ENCODE data around the gene NKIRAS1.
"Not testable (repeated sequence)": the region's sequence is repeated elsewhere in the genome, so short reads cannot be mapped to it uniquely, and the experiment has no call there.

Gene NKIRAS1

GRCh38 chr3:23867400-23867799, 49.4 kb downstream of the NKIRAS1 start:
- no peak for DNase-seq

GRCh38 chr3:23865595-23866396, 51.0 kb downstream of the NKIRAS1 start:
- no peak for DNase-seq

- DNase-seq, result no peak
Observed at GRCh38 chr3:23864931-23865330, 51.9 kb downstream of the NKIRAS1 start.

- no peak for DNase-seq
Observed at GRCh38 chr3:23863060-23863459, 53.7 kb downstream of the NKIRAS1 start.

GRCh38 chr3:23861689-23862088, 55.1 kb downstream of the NKIRAS1 start:
- no peak for DNase-seq

GRCh38 chr3:23859839-23860382, 56.9 kb downstream of the NKIRAS1 start:
- no peak for DNase-seq

- DNase-seq, result no peak
Observed at GRCh38 chr3:23859012-23859743, 57.6 kb downstream of the NKIRAS1 start.

- DNase-seq, result no peak
Observed at GRCh38 chr3:23856286-23856685, 60.5 kb downstream of the NKIRAS1 start.

- not testable (repeated sequence) for DNase-seq
Observed at GRCh38 chr3:23849462-23849861, 67.3 kb downstream of the NKIRAS1 start.

- DNase-seq, result no peak
Observed at GRCh38 chr3:23845326-23846216, 71.2 kb downstream of the NKIRAS1 start.

- no peak for DNase-seq
Observed at GRCh38 chr3:23843869-23844268, 72.9 kb downstream of the NKIRAS1 start.
